Nasal cavity respiratory epithelium epithelial cell of viscerocranial mucosa (primary cell): Measurements from ENCODE around the gene RNPC3. TPM values are rescaled to one million over a fixed set of nuclear protein-coding genes. Genes with fewer than 3 reads are reported as not detected.

ENCODE experiments used
- total RNA-seq: library from RNA; depleted of rRNA; stranded (reverse); fragments of >200 nt; gene quantifications from 2 replicates; pipeline ENCODE4 v1.2.3, GENCODE V29; 2014

RNPC3 gene
- total RNA-seq: 2.4 and 5.4 TPM in 2 replicates

GRCh38 chr1:103525607-103526507, at the start of gene RNPC3:
Gene RNPC3 (plus strand): TSS chr1:103525699. CDS start chr1:103526071, 372 bp downstream.

GRCh38 chr1:103571289-103571688, 45.8 kb downstream of the RNPC3 start, which contains the start of gene AMY2B:
Gene AMY2B (plus strand): TSS chr1:103571589. CDS start chr1:103571603, 14 bp downstream.

Other genes starting within 250 kb of the RNPC3 start
- gene AMY2B, start 45.9 kb downstream of the RNPC3 start, total RNA-seq: 2.1 and 2.7 TPM in 2 replicates
- not detected in 2 replicates for gene AMY2A, start 91.7 kb downstream of the RNPC3 start, total RNA-seq
- not detected in 2 replicates for gene AMY1A, start 130.1 kb downstream of the RNPC3 start, total RNA-seq
- gene AMY1B, start 170.5 kb downstream of the RNPC3 start, total RNA-seq: not detected in 2 replicates
- 0.07 TPM in 1 of 2 replicates, not detected in the other for gene AMY1C, start 224.2 kb downstream of the RNPC3 start, total RNA-seq